Hepatocyte (in vitro differentiated cells): ENCODE data around the gene TUB. TPM values are rescaled to one million over a fixed set of nuclear protein-coding genes. Genes with fewer than 3 reads are reported as not detected.

Experiments
- DNase-seq: peaks from one replicate; pipeline ENCODE4 v3.0.0-alpha.2; 2016; ENCODE audit warnings: low spot score
- H2AFZ ChIP-seq: fragments of 200-600 bp; sonication (generic); 2 replicates; pipeline ENCODE4 v1.6.0; 2016; ENCODE audit warnings: antibody characterized with exemption, mild to moderate bottlenecking
- H3K27ac ChIP-seq: fragments of 200-600 bp; sonication (generic); 2 replicates; pipeline ENCODE4 v1.5.1; 2016; ENCODE audit warnings: mild to moderate bottlenecking
- H3K27me3 ChIP-seq: fragments of 200-600 bp; sonication (generic); 2 replicates; pipeline ENCODE4 v1.6.1; 2016
- H3K36me3 ChIP-seq: fragments of 200-600 bp; sonication (generic); replicated peaks from 2 replicates; pipeline ENCODE4 v1.5.1; 2016; ENCODE audit warnings: low read depth; ENCODE audit not compliant: insufficient read depth
- H3K4me1 ChIP-seq: fragments of 200-600 bp; sonication (generic); 2 replicates; pipeline ENCODE4 v1.5.1; 2016; ENCODE audit warnings: mild to moderate bottlenecking, moderate library complexity; ENCODE audit not compliant: insufficient read depth
- H3K4me2 ChIP-seq: fragments of 200-600 bp; sonication (generic); 2 replicates; pipeline ENCODE4 v1.6.0; 2016
- H3K4me3 ChIP-seq: fragments of 200-600 bp; sonication (generic); 2 replicates; pipeline ENCODE4 v1.5.1; 2016; ENCODE audit warnings: mild to moderate bottlenecking
- H3K79me2 ChIP-seq: fragments of 200-600 bp; sonication (generic); 2 replicates; pipeline ENCODE4 v1.6.0; 2017; ENCODE audit warnings: mild to moderate bottlenecking
- H3K9me2 ChIP-seq: fragments of 200-600 bp; sonication (generic); replicated peaks from 2 replicates; pipeline ENCODE4 v1.6.0; 2017; ENCODE audit warnings: mild to moderate bottlenecking; ENCODE audit not compliant: insufficient read depth
- H3K9me3 ChIP-seq: fragments of 200-600 bp; sonication (generic); 2 replicates; pipeline ENCODE4 v1.5.1; 2016; ENCODE audit warnings: low read depth, mild to moderate bottlenecking
- H4K20me1 ChIP-seq: fragments of 200-600 bp; sonication (generic); 2 replicates; pipeline ENCODE4 v1.6.0; 2016; ENCODE audit warnings: mild to moderate bottlenecking; ENCODE audit not compliant: insufficient read depth, poor library complexity, severe bottlenecking
- EZH2 ChIP-seq: fragments of 200-600 bp; sonication (generic); IDR thresholded peaks from 2 replicates; pipeline ENCODE4 v1.6.1; 2016; ENCODE audit warnings: antibody characterized with exemption, mild to moderate bottlenecking, borderline replicate concordance
- EZH2phosphoT487 ChIP-seq: fragments of 200-600 bp; sonication (generic); IDR thresholded peaks from one replicate; pipeline ENCODE4 v1.6.1; 2018; ENCODE audit warnings: antibody characterized with exemption, mild to moderate bottlenecking, low read depth, moderate library complexity; ENCODE audit not compliant: unreplicated experiment, severe bottlenecking
- WGBS: methylation state at CpG from one replicate; pipeline ENCODE4 v1.1.6; 2016; ENCODE audit warnings: low lambda C conversion rate; ENCODE audit errors: missing lambda C conversion rate; 5-methylcytosine and 5-hydroxymethylcytosine counted together
- polyA plus RNA-seq: library from polyadenylated mRNA; unstranded; fragments of >200 nt; fragmentation: Nextera tagmentation; extraction: Ambion mirVana; gene quantifications from 2 replicates; pipeline ENCODE4 v1.2.1, GENCODE V29; 2016
- total RNA-seq: library from RNA; depleted of rRNA; stranded (reverse); fragments of >200 nt; gene quantifications from 2 replicates; pipeline ENCODE4 v1.2.3, GENCODE V29; 2014
- TF ChIP-seq, protein P1 (sequence below): fragments of 200-600 bp; sonication (generic); IDR thresholded peaks from 2 replicates; pipeline ENCODE4 v1.5.1; 2016; ENCODE audit warnings: antibody characterized with exemption, mild to moderate bottlenecking; ENCODE audit not compliant: poor library complexity

Gene TUB
- total and polyA plus RNA-seq, 2 experiments from 2014 or later: 5.0 to 18.7 TPM

DNA sequence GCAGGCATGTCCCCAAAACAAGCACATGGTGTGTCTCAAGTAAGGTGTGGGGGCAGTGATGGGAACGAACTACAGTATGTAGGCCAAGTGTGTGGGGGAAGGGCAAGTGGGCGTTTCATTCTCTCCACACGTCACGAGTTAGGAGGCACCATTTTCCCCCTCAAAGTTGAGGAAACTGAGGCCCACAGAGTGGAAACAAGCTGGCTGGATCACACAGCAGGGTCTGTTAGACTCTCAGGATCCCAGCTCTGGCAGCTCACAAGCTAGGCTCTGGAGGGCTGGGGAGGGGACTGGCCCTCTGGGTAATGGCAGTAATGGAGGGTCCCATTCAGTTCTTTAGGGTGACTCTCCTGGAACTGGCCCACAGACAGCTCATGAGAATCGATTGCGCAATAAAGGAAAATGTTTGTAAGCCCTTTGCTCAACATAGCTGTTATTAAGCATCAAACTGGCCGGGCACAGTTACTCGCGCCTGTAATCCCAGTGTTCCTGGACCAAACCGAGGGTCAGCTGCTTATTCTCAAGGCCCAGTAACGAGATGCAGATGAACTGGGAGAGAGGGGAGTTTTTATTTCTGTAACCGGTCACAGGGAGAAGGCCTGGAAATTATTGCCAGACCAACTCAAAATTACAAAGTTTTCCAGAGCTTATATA is 24.1 kb upstream of the TUB start:
- DNase-seq: peak; percentile 85
- no peaks in the 10 kb centered on the region for H3K9me3 ChIP-seq
- no peak overlapping the region for H2AFZ ChIP-seq

DNA sequence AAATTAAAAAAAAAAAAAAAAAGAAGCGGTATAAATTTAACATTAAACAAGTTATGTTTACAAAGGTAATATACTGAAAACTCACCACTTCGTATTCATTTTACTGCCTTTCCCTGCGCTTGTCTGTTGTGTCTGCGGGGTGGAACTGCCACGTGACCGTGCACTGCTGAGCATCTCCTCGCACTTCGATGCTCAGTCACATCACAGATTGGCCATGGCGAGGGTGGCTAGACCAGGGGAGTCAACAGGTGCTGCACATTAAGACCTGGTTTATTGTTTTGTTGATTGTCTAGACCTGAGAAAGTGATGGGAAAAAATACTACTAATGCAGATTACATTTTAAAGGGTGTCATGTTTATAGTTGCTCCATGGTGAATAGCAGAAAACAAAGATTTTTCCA is 22.8 kb upstream of the TUB start:
- H3K27ac ChIP-seq: peak overlapping the region; percentile 85
- no peaks in the 10 kb centered on the region for H3K27me3 ChIP-seq
- 91% methylated on average over 9 of the region's 9 CpGs for WGBS
- no peak for DNase-seq
- H3K4me1 ChIP-seq: peaks cover 35% of the 10 kb centered on the region
- no peaks in the 10 kb centered on the region for H3K36me3 ChIP-seq
- H3K4me2 ChIP-seq: no peak overlapping the region
- H3K79me2 ChIP-seq: no peaks in the 10 kb centered on the region
- no peak overlapping the region for H3K4me3 ChIP-seq
- H2AFZ ChIP-seq: no peak overlapping the region
- TF ChIP-seq EZH2 (no peak), EZH2phosphoT487 (no peak)
- TF ChIP-seq, protein P1, sequence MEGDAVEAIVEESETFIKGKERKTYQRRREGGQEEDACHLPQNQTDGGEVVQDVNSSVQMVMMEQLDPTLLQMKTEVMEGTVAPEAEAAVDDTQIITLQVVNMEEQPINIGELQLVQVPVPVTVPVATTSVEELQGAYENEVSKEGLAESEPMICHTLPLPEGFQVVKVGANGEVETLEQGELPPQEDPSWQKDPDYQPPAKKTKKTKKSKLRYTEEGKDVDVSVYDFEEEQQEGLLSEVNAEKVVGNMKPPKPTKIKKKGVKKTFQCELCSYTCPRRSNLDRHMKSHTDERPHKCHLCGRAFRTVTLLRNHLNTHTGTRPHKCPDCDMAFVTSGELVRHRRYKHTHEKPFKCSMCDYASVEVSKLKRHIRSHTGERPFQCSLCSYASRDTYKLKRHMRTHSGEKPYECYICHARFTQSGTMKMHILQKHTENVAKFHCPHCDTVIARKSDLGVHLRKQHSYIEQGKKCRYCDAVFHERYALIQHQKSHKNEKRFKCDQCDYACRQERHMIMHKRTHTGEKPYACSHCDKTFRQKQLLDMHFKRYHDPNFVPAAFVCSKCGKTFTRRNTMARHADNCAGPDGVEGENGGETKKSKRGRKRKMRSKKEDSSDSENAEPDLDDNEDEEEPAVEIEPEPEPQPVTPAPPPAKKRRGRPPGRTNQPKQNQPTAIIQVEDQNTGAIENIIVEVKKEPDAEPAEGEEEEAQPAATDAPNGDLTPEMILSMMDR: no peak
- no peaks in the 10 kb centered on the region for H4K20me1 ChIP-seq
- H3K9me3 ChIP-seq: no peaks in the 10 kb centered on the region
- no peaks in the 10 kb centered on the region for H3K9me2 ChIP-seq

More for the DNA sequence above, 24.1 kb upstream of the TUB start:
- Histone ChIP-seq H3K36me3 (no peaks in the 10 kb centered on the region), H4K20me1 (no peaks in the 10 kb centered on the region), H3K4me2 (peak overlapping the region; percentile 9), H3K4me3 (no peak overlapping the region), H3K4me1 (peaks cover 35% of the 10 kb centered on the region), H3K9me2 (no peaks in the 10 kb centered on the region), H3K27ac (peak overlapping the region; percentile 85), H3K27me3 (no peaks in the 10 kb centered on the region), H3K79me2 (no peaks in the 10 kb centered on the region)
- no peak for TF ChIP-seq EZH2
- TF ChIP-seq EZH2phosphoT487: no peak
- TF ChIP-seq, protein P1: no peak
- 58% methylated on average over 12 of the region's 12 CpGs for WGBS

DNA sequence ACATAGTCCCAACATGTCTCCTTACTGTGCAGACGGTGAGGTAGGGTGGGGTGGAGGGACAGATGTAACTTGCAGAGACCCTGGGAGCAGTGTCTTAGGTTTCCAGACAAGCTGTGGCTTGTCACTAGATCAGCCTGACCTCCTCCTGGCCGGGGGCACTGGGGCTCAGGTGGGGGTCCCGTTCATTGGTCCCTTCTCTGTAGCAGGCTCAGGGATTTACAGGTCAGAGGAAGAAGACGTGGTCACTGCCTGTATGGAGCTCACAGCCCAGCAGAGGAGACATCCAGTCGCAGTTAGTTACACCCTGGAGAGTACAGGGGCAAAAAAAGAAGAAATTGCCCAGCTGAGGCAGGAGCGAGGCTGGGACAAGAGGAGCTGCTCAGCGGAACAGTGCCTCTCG is 22.0 kb upstream of the TUB start:
- Histone ChIP-seq H3K79me2 (no peaks in the 10 kb centered on the region), H3K9me3 (no peaks in the 10 kb centered on the region), H3K36me3 (no peaks in the 10 kb centered on the region), H4K20me1 (no peaks in the 10 kb centered on the region), H3K27me3 (no peaks in the 10 kb centered on the region), H3K4me3 (no peak overlapping the region), H3K4me2 (no peak overlapping the region), H3K9me2 (no peaks in the 10 kb centered on the region), H2AFZ (no peak overlapping the region), H3K27ac (no peak overlapping the region), H3K4me1 (peaks cover 35% of the 10 kb centered on the region)
- no peak for DNase-seq
- TF ChIP-seq EZH2phosphoT487 (no peak), EZH2 (no peak)
- TF ChIP-seq, protein P1: no peak
- WGBS: 94% methylated on average over 8 of the region's 8 CpGs
